NK-92 (cell line): ENCODE results near the gene SNX24.

ENCODE experiments used
- DNase-seq: peaks from one replicate; lab custom pipeline; 2025; ENCODE audit not compliant: unreplicated experiment; lab: John Stamatoyannopoulos, UW

Gene SNX24

DNA sequence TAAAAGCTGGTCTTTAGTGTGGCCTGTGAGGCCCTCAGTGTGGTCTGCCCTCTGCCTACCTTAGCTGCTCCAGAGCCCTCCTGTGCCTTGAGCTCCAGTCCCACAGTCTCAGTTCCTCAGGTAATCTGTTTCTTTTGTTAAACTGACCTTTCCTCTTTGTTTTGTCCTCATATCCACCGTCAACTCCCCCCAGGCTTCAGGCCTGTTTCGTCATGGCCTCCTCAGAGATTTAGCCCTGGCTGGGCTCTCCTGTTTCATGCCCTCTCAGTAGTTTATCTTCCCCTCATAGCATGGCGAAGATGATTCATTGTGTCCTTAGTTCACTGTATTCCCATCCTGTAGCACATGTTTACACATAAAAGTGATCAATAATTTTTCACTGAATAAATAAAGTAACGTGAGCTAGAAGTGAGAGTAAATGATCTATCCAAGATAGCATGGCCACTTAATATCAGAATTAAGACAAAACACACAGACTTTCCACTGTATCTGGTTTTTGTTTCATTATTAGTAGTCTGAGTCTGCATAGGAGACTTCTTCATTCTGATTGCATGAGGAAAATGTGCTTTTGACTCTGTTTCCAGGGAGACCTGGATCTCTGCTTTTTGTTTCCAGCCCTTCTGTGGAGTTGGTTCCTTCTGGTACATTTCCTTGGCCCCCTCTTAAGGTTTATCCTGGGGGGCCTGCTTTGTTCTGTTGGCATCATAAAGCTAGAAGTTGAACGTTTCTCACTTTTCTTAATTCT lies 70.5 kb downstream of the SNX24 start:
- DNase-seq, result no peak

DNA sequence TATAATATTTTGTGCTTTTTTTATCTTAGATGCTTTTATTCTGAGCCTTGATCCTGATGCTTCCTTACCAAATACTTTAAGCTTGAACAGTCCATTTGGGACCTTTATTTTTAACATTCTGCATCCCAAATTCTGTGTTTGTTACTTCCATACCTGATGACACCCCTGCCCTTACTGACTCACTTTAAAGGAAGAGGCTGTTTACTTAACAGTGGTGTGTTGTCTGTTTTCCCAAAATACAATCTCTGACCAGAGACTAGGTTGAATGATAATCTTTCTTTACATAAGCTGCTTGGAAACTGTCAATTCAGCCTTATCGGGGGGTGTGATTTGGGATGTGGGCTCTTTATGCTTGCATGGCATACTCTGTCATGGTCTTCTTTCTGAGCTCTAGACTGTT lies 71.1 kb downstream of the SNX24 start:
- no peak for DNase-seq

DNA sequence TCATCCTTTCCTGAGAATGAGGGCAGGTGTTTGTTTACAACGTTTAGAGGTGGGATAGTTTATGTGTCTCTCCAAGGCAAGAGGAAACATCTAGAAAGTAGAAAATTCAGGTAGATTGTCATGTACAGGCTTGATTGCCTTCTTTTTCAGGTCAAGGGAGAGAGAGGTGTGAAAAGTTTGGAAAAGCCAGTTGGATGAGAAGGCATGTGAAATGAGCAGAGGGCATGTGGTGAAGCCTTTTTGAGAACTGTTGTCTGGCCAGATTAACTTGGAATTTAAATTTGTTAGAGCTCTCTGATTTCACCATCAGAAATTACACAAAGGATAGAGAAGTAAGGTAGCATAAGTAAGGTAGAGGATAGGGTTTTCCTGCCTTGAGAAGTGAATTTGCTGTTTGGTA lies 74.6 kb downstream of the SNX24 start:
- DNase-seq, result no peak

DNA sequence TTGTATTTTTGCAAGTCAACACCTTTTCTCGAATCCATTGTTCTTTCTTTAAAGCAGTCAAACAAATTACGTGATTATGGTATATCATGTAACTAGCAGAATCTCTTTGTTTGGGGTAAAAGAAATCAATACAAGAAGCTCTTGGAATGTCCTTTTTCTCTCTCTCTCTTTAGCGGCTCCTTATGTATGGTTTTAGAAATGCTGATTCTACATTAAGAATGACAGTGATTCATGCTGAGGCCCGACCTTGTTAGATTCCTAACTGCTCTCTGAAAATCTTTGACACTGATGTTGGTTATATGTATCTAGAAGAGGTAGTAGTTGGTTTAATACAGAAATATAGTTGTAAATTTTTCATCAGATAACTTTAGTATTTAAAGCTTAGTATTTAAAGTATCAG lies 76.4 kb downstream of the SNX24 start:
- DNase-seq, result no peak

DNA sequence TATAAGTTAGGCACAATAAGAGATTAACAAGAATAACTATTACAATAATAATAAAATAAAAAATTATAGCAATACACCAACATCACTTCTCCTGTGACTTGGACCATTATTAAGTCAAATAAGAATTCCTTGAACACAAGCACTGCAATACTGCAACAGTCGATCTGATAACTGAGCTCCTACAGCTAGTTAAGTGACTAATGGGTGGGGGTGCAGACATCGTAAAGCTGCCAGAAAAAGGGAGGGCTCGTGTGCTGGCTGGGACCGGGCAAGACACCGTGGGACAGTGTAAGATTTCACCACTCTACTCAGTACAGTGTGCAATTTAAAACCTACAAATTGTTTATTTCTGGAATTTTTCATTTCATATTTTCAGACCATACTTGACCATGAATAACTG lies 78.8 kb downstream of the SNX24 start:
- no peak for DNase-seq

DNA sequence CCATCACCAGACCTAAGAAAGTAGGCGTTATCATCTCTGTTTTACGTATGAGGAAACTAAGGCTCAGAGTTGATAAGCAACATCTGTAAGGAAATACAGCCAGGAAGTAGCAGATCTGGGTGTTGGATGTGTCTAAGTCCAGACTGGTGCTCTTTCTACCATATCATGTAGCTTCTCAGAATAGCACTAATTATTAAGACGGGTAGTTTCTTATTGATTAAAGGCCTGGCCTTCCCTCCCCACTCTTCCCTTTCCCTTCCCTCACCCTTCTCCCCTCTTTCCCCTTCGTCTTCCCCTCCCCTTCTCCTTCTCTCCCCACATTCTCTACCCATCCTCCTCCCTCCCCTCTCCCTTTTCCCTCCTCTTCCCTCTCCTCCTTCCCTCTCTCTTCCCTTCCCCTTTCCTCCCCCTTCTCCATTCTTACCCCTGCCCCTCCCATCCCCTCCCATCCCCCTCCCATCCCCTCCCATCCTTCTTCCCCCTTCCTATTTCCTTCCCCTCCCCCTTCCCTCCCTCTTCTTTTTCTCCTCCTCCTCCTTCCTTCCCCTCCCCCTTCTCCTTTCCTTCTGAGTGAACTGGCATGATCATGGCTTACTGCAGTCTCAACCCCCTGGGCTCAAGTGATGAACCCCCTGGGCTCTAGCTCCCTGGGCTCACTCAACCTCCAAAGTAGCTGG lies 79.4 kb downstream of the SNX24 start:
- DNase-seq, result no peak

DNA sequence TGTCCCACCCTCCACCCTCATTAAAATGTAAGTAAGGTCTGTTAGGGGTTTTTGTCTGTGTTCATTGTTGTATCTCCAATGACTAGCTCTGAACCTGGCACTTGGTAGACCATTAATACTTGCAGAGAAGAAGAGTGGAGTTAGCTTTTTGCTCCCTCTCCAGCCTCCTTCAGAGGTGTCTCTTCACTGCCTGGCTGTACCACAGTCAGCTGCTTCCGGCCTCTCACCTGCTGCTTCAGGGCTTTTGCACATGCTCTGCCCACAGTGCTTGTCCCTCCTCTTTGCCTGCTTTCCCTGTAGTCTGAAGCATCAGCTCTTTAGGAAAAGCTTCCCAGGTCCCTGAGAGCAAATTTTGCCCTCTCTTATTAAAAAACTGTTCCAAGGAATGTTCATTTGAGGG lies 83.6 kb downstream of the SNX24 start:
- DNase-seq, result no peak

DNA sequence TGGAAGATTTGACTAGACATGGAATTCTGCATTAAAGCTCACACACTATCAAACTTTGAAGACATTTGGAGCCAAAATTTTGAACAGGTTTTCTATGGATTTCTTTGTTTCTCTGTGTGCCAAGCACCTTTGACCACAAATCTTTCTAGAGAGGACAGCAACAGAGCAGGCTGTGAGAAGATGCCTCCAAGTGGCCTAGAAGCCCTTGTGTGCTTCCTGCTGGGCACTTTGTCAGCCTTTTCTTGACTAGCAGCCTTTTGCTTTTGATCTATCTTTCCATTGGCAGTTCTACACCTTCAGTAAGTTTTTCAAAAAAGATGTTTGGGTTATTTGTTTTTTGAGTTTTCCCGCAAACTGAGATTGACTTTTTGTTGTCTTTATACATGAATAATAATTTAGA lies 84.6 kb downstream of the SNX24 start:
- no peak for DNase-seq

DNA sequence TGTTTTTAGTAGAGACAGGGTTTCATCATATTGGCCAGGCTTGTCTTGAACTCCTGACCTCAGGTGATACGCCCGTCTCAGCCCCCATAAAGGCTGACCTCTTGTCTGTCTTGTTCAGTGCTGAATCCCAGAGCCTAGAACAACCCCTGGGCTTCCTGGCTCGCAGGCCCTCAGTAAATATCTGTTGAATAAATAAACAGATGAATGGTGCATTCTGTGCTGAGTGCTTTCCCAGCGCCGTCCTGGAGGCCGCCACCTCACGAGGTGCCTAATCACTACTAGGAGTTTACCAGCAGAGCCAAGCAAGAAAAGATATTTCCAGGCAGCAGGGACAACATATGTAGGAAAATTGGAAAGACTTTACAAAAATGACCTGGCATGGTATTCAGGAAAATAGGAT lies 88.5 kb downstream of the SNX24 start:
- no peak for DNase-seq

DNA sequence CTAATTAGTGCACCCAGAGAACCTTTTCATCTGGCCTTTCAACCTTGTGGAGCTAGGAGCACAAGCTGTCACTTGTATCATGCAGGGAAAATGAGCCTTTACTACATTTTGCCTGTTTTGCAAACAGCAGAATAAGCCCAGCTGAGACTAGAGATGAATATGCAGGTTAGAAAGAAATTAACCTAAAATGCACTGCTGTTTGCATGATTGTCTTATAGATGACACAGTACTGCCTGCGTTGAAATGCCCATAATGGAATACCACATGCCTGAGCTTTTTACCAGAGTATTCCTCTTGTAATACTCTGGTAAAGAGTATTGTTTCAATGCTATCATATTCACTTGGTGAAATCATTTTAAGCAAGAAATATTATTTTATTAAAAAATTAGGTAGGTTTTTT lies 90.7 kb downstream of the SNX24 start:
- no peak for DNase-seq

DNA sequence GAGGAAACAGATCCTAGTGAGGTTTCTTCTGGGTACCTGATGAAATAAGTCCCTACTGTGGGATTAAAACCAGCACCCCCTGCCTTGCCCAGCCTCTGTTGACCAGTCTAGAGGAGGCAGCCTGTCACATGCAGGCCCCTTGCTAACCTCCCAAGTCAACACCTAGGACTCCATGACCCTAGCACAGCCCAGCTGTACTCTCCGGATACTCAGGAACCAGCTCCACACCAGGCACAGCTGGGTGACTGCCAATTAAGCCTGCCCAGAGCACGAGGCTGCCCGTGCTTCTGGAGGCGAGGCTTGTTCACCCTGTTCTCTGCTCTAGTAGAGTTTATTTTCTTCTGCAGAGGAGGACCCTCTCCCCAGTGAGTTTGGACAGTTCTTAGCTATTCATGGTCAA lies 92.5 kb downstream of the SNX24 start:
- DNase-seq, result no peak

DNA sequence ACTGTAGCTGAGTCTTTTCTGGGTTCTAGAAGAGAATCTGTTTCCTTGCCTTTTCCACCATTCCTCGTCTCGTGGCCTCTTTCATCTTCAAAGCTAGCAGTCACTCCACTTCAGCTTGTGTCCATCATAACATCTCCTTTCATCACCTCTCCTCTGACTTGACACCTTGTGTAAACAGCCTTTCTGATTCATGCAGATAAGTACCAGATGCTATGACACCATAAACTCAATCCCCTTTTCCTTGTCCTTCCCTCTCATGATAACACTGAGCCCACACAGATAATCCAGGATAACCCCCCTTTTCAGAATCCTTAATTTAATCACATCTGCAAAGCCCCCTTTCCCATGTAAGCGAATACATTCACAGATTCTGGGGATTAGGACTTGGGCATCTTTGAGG lies 95.5 kb downstream of the SNX24 start:
- DNase-seq, result no peak

DNA sequence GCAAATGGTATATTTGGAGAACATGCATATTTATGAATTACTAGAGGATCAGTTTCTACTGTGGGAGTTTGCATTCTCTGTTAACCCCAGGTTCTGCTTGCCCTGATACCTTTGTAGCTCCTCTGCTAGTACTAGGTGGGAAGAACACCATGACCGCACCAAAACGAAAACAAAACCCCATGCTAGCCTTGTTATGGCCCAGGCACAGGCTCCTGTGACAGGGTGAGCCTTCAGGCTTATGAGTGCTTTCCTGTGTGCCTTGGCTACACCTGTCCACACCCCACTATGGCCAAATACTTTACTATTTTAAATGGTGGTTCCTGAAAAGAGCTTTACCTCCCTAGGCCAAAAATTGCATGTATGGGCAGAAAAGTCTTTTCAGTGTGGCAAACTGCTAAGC lies 96.3 kb downstream of the SNX24 start:
- DNase-seq, result no peak

DNA sequence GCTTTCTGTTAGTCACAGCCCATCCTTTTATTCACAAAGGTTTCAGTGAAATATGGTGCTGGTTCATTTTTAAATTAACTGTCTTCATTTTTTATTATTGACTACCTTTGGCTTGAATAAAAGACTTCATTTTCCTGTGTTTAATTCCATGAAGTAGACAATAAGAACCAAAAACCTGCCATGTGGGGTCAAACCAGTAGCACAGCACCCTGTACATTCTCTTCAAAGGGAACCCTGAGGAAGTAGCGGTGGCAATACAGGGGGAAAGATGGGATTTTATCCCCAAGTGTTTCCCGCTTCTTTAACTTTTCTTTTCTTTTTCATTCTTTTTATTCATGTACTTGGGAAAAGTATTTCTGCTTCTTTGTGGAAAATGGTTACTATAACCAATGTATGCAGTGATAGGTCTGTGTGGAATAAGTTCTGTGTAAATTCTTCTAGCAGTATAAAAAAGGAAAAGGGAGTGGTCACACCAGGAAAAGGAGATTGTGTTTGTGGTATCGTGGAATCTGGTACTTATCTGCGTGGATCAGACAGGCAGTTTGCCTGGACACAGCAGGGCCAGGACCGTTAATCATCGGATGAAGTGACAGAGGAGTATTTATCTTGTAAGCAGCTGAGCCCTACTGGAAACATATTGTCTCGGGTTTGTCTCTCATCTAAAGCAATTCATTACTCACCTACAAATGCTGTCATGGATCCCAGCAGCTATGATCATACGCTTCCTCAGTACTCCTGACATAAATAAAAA lies 96.9 kb downstream of the SNX24 start:
- DNase-seq, result no peak

DNA sequence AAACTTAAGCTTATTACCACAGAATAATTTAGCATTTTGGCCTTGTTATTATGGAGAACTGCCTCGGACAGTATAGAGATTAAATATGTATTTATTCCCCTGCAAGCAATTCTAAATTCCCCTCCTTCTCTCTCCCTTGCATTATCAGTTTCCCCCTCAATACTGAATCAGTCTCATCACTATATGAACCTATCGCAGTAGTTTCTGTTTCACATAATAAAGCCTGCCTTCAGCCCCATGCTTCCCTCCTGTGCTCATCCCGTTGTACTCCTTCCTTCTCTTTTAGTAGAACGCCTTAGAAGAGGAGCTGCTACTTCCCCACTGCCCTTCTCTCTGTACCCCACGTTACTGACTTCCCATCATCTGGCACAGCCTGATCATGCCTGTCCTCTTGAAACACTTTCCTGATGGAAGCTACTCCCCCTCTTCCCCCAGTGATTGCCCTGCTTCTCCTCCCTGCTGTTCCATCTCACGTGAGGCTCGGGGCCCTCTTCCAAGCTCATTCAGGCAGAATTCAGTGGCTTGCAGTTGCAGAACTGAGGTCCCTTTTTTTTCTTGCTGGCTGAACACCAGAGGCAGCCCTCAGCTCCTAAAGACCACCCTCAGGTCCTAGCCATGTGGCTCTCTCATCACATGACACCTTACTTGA lies 97.8 kb downstream of the SNX24 start:
- DNase-seq, result no peak

DNA sequence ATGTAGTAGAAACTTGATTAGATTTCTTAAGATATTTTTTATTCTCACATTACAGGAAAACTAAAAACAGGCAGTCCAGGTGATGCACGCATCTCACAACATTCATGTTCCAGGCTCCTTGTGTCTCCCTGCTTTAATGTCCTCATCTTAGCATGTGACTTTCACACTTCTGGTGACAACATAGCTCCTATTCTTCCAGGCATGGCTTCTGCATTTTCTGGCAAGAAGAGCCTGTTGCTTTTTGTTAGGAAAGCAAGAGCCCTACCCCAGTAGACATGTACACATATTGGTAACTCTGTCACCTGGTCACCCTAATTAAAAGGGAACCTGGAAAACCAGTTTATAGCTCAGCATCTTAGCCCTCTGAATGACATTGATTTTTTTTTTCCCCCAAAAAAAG lies 98.6 kb downstream of the SNX24 start:
- DNase-seq, result no peak

DNA sequence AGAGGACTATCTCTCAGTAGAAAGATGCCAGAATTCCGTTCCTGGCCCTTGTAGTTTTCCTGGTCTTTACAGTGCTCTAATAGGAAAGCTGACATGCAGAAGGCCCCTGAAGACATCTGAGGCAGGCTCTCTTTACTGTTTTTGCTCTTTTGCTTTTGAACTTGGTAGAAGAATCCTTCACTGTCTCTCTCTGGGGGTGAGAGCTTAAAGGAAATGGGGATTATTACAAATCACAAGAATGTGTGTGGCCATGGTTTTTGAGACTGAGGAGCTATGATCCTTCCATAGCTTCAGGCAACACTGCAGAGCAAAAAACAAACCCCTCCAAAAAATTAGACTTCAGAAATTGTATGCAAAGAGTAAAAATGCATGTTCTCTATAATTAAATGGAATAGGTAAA lies 102.0 kb downstream of the SNX24 start:
- DNase-seq, result no peak

DNA sequence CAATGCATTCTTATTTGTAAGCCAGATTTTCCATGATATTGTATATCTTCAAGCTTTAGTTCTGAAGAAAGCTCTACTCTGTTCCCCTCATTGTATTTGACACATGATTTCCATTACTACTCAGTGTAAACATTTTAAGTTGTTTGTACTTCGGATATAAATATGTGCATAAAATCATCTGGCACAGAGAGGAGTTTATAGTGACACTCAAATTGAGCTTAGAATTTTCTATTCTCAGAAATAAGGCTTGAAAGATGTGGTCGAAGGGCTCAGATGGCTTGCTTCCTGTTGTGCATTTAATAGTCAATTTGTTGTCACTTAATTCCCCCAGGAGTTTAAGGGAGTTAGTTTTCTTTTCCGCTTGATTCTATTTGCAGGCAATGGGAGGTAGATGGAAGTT lies 102.4 kb downstream of the SNX24 start:
- no peak for DNase-seq

DNA sequence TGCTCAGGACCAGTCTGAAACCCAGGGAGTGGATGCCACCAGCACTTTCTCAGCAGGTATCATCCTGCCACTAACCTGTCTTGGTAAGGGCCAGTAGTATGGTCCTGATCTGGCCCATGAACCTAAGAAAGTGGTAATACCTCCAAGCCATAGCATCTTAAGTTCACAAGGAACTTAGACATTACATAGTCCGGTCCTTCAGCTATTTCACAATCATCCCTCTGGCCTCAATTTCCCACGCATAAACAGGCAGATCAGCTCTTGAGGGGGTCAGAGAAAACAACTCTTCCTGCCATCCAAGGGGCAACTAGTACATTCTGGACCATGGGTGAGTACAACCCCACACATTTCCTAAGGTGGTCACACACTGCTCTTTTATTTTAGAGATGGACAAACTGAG lies 102.9 kb downstream of the SNX24 start:
- DNase-seq, result no peak

DNA sequence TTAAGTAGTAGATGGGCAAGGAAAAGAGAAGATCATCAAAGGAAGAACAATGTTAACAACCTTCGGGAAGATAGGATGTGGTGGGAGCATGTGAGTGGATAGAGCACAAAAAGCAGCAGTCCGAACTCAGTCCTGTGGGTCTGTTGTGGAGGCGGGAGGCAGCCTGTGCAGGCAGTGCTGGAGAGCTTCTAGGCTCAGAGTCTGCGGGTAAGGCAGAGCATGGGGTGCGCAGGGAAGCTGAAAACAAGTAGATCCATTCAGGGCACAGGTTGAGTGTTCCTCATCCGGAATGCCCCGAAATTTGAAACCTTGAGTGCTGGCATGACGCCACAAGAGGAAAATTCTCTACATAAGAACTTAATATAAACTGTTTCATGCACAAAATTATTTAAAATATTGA lies 106.2 kb downstream of the SNX24 start:
- no peak for DNase-seq

DNA sequence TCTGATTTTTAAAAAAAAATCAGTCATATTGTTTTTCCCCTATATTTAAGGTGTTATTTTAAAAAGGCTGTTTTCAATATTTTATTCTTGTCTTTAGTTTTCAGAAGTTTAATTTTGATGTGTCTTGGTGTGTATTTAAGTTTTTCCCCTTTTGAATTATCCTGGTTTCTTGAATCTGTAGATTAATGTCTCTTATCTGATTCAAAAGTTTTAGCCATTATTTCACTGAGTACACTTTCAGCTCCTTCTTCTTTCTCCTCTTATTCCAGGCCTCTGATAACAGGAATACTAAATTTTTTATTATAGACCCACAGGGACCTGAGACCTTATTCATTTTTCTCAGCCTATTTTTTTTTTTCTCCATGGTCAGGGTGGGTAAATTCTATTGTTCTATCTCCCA lies 109.3 kb downstream of the SNX24 start:
- no peak for DNase-seq

DNA sequence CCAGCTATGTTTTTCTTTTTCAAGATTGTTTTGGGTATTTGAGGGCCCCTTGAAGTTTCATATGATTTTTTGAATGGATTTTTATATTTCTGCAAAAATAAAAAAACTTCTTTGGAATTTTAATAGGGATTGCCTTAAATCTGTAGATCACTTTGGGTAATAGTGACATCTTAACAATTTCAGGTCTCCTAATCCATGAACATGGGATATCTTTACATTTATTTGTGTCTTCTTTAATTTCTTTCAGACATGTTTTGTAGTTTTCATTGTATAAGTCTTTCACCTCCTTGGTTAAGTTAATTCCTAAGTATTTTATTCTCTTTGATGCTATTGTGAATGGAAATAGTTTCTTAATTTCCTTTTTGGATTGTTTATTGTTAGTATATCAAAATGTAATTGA lies 112.0 kb downstream of the SNX24 start:
- no peak for DNase-seq
